B cell (primary cell): ENCODE measurements around the gene NCOA5. TPM values are rescaled to one million over a fixed set of nuclear protein-coding genes. Genes with fewer than 3 reads are reported as not detected.

Experiments used
- ATAC-seq: fragments of 200-7000 bp; cut with Tn5 transposase; one replicate; pipeline ENCODE4 v1.10.0; 2021; ENCODE audit warnings: low read depth, mild to moderate bottlenecking, moderate number of reproducible peaks, moderate library complexity
- CTCF ChIA-PET: fragments of 350-600 bp; sonication (Branson Sonifier 250); formaldehyde crosslinking; loops from one replicate; lab custom pipeline; 2021; ENCODE audit warnings: antibody characterized with exemption, inconsistent platforms; lab: Charles Lee
- POLR2A ChIA-PET: fragments of 350-600 bp; sonication (Branson Sonifier 250); formaldehyde crosslinking; loops from one replicate; lab custom pipeline; 2021; ENCODE audit warnings: antibody characterized with exemption; lab: Charles Lee
- DNase-seq: peaks from one replicate; pipeline ENCODE4 v3.0.0; 2013
- H2AFZ ChIP-seq: 2 replicates; pipeline ENCODE4 v1.6.1; 2012; ENCODE audit warnings: mild to moderate bottlenecking, low read depth, low read length; ENCODE audit not compliant: insufficient read depth, poor library complexity, severe bottlenecking
- H3K27ac ChIP-seq, 2 donors: 1 replicate in 1 of 2; 2 replicates in 1 of 2; pipeline ENCODE4 v1.5.1; 2012 to 2013; ENCODE audit warnings: low read length in 2 of 2, mild to moderate bottlenecking in 2 of 2, moderate library complexity in 1 of 2
- H3K27me3 ChIP-seq, 4 experiments: fragments of 200-600 bp in 1 of 4; sonication (generic) in 1 of 4; replicated peaks in 1 of 4; 1 replicate in 2 of 4; 2 replicates in 2 of 4; pipeline versions ENCODE4 v1.6.1 to v1.7.0; 2013 to 2016; ENCODE audit warnings: low read length in 3 of 4, mild to moderate bottlenecking in 2 of 4, mixed read lengths in 1 of 4, moderate library complexity in 1 of 4; ENCODE audit not compliant: insufficient read depth in 4 of 4, control insufficient read depth in 3 of 4; ENCODE audit errors: control extremely low read depth in 1 of 4
- H3K36me3 ChIP-seq, 2 experiments: replicated peaks in 1 of 2; 1 replicate in 1 of 2; 2 replicates in 1 of 2; pipeline versions ENCODE4 v1.6.1 to v1.7.1; 2013; ENCODE audit warnings: low read length in 1 of 2; ENCODE audit not compliant: insufficient read depth in 2 of 2, control insufficient read depth in 1 of 2; ENCODE audit errors: control extremely low read depth in 1 of 2, extremely low read depth in 1 of 2
- H3K4me1 ChIP-seq, 2 donors: fragments of 200-600 bp in 1 of 2; sonication (generic) in 1 of 2; 1 replicate in 1 of 2; 2 replicates in 1 of 2; pipeline versions ENCODE4 v1.5.1 to v1.6.1; 2013 to 2017; ENCODE audit warnings: low read length in 2 of 2; ENCODE audit not compliant: control insufficient read depth in 2 of 2, insufficient read depth in 2 of 2
- H3K4me2 ChIP-seq: replicated peaks from 2 replicates; pipeline ENCODE3; 2012; ENCODE audit warnings: mild to moderate bottlenecking, low read depth, low read length; ENCODE audit not compliant: poor library complexity, severe bottlenecking
- H3K4me3 ChIP-seq, 5 experiments: fragments of 200-600 bp in 1 of 5; sonication (generic) in 1 of 5; 1 replicate in 3 of 5; 2 replicates in 2 of 5; pipeline versions ENCODE4 v1.5.1 to v1.7.0; 2011 to 2016; ENCODE audit warnings: low read length in 4 of 5, mild to moderate bottlenecking in 4 of 5, low read depth in 2 of 5, control low read depth in 1 of 5, moderate library complexity in 1 of 5; ENCODE audit not compliant: insufficient read depth in 1 of 5; ENCODE audit errors: control extremely low read depth in 1 of 5, extremely low read depth in 1 of 5
- H3K79me2 ChIP-seq: fragments of 200-600 bp; sonication (generic); one replicate; pipeline ENCODE4 v1.6.0; 2016; ENCODE audit warnings: low read length; ENCODE audit not compliant: control insufficient read depth, insufficient read depth
- H3K9ac ChIP-seq: fragments of 200-600 bp; sonication (generic); 2 replicates; pipeline ENCODE4 v1.6.1; 2017; ENCODE audit warnings: mild to moderate bottlenecking, low read length, moderate library complexity
- H3K9me3 ChIP-seq, 3 donors: one replicate each; pipeline versions ENCODE4 v1.6.1 to v1.7.1; 2013; ENCODE audit warnings: low read length in 2 of 3; ENCODE audit not compliant: control insufficient read depth in 2 of 3, insufficient read depth in 1 of 3; ENCODE audit errors: control extremely low read depth in 1 of 3
- H4K20me1 ChIP-seq: 2 replicates; pipeline ENCODE4 v1.6.0; 2012; ENCODE audit warnings: mild to moderate bottlenecking, low read length; ENCODE audit not compliant: insufficient read depth, control insufficient read depth, poor library complexity, severe bottlenecking
- H3K27ac Mint-ChIP-seq: one replicate; pipeline ENCODE4 v1.8.0; 2021; ENCODE audit warnings: mixed read lengths
- H3K27me3 Mint-ChIP-seq: one replicate; pipeline ENCODE4 v1.8.0; 2021; ENCODE audit warnings: mixed read lengths
- H3K4me1 Mint-ChIP-seq: one replicate; pipeline ENCODE4 v1.8.0; 2021; ENCODE audit warnings: mixed read lengths
- H3K4me3 Mint-ChIP-seq: one replicate; pipeline ENCODE4 v1.8.0; 2021; ENCODE audit warnings: mixed read lengths
- H3K9me3 Mint-ChIP-seq: one replicate; pipeline ENCODE4 v1.8.0; 2022; ENCODE audit warnings: mixed read lengths; ENCODE audit not compliant: insufficient read depth
- EZH2 ChIP-seq: IDR thresholded peaks from 2 replicates; pipeline ENCODE4 v1.6.1; 2012; ENCODE audit warnings: borderline replicate concordance, low read depth, mild to moderate bottlenecking, moderate library complexity, low read length; ENCODE audit not compliant: insufficient read depth, poor library complexity, severe bottlenecking
- WGBS: methylation state at CpG from one replicate; pipeline ENCODE4 v1.1.5; 2013; ENCODE audit warnings: missing lambda C conversion rate; ENCODE audit not compliant: insufficient coverage; 5-methylcytosine and 5-hydroxymethylcytosine counted together
- intact Hi-C: fragments of 100-400 bp; cut with micrococcal nuclease; formaldehyde crosslinking; loops from one replicate; pipeline ENCODE4 v1.10.0; 2022
- polyA plus RNA-seq: library from polyadenylated mRNA; depleted of rRNA; stranded (reverse); fragments of >200 nt; gene quantifications from 2 replicates; pipeline ENCODE4 v1.2.3, GENCODE V29; 2012
- total RNA-seq, 2 donors: library from RNA; stranded (reverse); fragments of 120-200 nt in 1 of 2; gene quantifications; 1 replicate in 1 of 2; 2 replicates in 1 of 2; pipeline versions ENCODE4 v1.2.3 to v1.2.4, GENCODE V29; 2013 to 2022
- TF ChIP-seq, protein P1 (sequence below): fragments of 200-600 bp; IDR thresholded peaks from one replicate; pipeline ENCODE4 v1.8.0; 2022; ENCODE audit warnings: antibody characterized with exemption, mild to moderate bottlenecking

NCOA5 gene
- total and polyA plus RNA-seq, 2 donors (not counting 1 experiment from before 2014, with no cell fraction given), result 26.0 to 41.6 TPM

DNA sequence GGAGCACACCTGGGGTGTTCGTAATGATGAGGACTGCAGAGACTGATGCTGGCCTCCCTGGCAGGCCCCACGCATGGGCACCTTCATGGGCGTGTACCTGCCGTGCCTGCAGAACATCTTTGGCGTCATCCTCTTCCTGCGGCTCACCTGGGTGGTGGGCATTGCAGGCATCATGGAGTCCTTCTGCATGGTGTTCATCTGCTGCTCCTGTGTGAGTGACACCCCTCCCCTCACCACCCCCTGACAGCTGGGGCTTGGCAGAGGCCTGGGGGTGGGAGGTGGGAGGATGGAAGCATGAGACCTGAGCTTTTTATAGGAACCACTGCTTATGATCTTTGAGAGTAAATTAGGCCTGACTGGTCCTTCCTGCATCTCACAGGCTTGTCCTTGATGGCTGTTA lies 54.0 kb downstream of the NCOA5 start:
- no peak for TF ChIP-seq EZH2
- TF ChIP-seq, protein P1, sequence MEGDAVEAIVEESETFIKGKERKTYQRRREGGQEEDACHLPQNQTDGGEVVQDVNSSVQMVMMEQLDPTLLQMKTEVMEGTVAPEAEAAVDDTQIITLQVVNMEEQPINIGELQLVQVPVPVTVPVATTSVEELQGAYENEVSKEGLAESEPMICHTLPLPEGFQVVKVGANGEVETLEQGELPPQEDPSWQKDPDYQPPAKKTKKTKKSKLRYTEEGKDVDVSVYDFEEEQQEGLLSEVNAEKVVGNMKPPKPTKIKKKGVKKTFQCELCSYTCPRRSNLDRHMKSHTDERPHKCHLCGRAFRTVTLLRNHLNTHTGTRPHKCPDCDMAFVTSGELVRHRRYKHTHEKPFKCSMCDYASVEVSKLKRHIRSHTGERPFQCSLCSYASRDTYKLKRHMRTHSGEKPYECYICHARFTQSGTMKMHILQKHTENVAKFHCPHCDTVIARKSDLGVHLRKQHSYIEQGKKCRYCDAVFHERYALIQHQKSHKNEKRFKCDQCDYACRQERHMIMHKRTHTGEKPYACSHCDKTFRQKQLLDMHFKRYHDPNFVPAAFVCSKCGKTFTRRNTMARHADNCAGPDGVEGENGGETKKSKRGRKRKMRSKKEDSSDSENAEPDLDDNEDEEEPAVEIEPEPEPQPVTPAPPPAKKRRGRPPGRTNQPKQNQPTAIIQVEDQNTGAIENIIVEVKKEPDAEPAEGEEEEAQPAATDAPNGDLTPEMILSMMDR, result no peak
- H3K4me3 Mint-ChIP-seq, result no peak overlapping the region
- 72% methylated on average over 6 of the region's 6 CpGs for WGBS
- Histone ChIP-seq H3K4me1 (peaks cover 0 to 8% of the 10 kb centered on the region in 2 donors), H3K36me3 (no peaks in the 10 kb centered on the region), H3K9me3 (peaks cover 0 to 3% (median 0%) of the 10 kb centered on the region in 3 donors), H3K4me2 (no peak overlapping the region), H3K4me3 (no peak overlapping the region), H4K20me1 (no peaks in the 10 kb centered on the region), H3K9ac (no peak overlapping the region), H3K27me3 (peaks cover 0 to 61% (median 24%) of the 10 kb centered on the region in 4 experiments), H2AFZ (no peak overlapping the region), H3K27ac (no peak overlapping the region), H3K79me2 (no peaks in the 10 kb centered on the region)
- H3K27ac Mint-ChIP-seq, result no peak overlapping the region
- DNase-seq (no peak), ATAC-seq (no peak)
- peaks cover 54% of the 10 kb centered on the region for H3K27me3 Mint-ChIP-seq
- CTCF ChIA-PET, result no interaction called here
- POLR2A ChIA-PET, result no interaction called here
- no peaks in the 10 kb centered on the region for H3K9me3 Mint-ChIP-seq
- intact Hi-C loops, result no loop called here
- no peaks in the 10 kb centered on the region for H3K4me1 Mint-ChIP-seq

DNA sequence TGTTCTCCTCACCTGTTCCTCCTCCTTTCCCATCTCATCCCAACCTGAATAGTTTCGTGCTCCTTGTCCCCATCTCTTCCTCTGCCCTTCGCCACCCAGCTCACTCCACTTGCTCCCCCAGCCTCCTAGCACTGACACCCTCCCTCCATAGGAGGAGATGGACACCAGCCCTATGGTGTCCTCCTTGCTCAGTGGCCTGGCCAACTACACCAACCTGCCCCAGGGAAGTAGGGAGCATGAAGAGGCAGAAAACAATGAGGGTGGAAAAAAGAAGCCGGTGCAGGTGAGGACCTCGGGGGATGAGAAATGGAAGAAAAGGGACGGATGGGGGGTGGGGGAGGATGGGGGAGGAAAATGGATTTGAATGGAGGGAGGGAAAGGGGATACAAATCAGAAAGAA lies 54.5 kb downstream of the NCOA5 start:
- H3K36me3 ChIP-seq, result no peaks in the 10 kb centered on the region
- ATAC-seq, result no peak

More for the DNA sequence above, 54.5 kb downstream of the NCOA5 start:
- H4K20me1 ChIP-seq, result no peaks in the 10 kb centered on the region
- WGBS, result 60% methylated on average over 4 of the region's 5 CpGs
- ChIA-PET POLR2A (no interaction called here), CTCF (no interaction called here)
- H3K9ac ChIP-seq, result no peak overlapping the region
- Mint-ChIP-seq H3K27ac (no peak overlapping the region), H3K9me3 (no peaks in the 10 kb centered on the region), H3K27me3 (peaks cover 54% of the 10 kb centered on the region), H3K4me1 (no peaks in the 10 kb centered on the region), H3K4me3 (no peak overlapping the region)
- no peak overlapping the region for H3K4me2 ChIP-seq
- intact Hi-C loops, result no loop called here
- H2AFZ ChIP-seq, result no peak overlapping the region
- H3K4me3 ChIP-seq, result no peak overlapping the region
- H3K4me1 ChIP-seq, result peaks cover 0 to 8% of the 10 kb centered on the region in 2 donors
- no peaks in the 10 kb centered on the region for H3K79me2 ChIP-seq
- peaks cover 0 to under 1% (median 0%) of the 10 kb centered on the region in 3 donors for H3K9me3 ChIP-seq
- no peak overlapping the region for H3K27ac ChIP-seq
- peaks cover 0 to 61% (median 24%) of the 10 kb centered on the region in 4 experiments for H3K27me3 ChIP-seq
- TF ChIP-seq, protein P1, result no peak
- no peak for TF ChIP-seq EZH2
- no peak for DNase-seq
